Esophagus muscularis mucosa (tissue), 3 donors: Measurements from ENCODE around the gene RUNX1.

Experiments used
- POLR2A ChIP-seq: fragments of 450-650 bp; IDR thresholded peaks from one replicate; pipeline ENCODE4 v1.6.1; 2017; ENCODE audit warnings: antibody characterized with exemption, moderate library complexity, mild to moderate bottlenecking, low read depth
- POLR2AphosphoS5 ChIP-seq, 2 donors: sonication (generic); formaldehyde crosslinking; IDR thresholded peaks; one replicate each; pipeline ENCODE4 v1.6.1; 2017; ENCODE audit warnings: antibody characterized with exemption in 2 of 2
- TF ChIP-seq, protein P1 (sequence below), 3 experiments: fragments of 200-600 bp in 2 of 3; fragments of 450-650 bp in 1 of 3; sonication (generic) in 2 of 3; IDR thresholded peaks; one replicate each; pipeline ENCODE4 v1.5.1; 2017 to 2019; ENCODE audit warnings: antibody characterized with exemption in 3 of 3, mild to moderate bottlenecking in 2 of 3, moderate library complexity in 1 of 3

GRCh38 chr21:34965200-34966174 lies 83.6 kb downstream of the RUNX1 start:
- TF ChIP-seq, protein P1, sequence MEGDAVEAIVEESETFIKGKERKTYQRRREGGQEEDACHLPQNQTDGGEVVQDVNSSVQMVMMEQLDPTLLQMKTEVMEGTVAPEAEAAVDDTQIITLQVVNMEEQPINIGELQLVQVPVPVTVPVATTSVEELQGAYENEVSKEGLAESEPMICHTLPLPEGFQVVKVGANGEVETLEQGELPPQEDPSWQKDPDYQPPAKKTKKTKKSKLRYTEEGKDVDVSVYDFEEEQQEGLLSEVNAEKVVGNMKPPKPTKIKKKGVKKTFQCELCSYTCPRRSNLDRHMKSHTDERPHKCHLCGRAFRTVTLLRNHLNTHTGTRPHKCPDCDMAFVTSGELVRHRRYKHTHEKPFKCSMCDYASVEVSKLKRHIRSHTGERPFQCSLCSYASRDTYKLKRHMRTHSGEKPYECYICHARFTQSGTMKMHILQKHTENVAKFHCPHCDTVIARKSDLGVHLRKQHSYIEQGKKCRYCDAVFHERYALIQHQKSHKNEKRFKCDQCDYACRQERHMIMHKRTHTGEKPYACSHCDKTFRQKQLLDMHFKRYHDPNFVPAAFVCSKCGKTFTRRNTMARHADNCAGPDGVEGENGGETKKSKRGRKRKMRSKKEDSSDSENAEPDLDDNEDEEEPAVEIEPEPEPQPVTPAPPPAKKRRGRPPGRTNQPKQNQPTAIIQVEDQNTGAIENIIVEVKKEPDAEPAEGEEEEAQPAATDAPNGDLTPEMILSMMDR (IDR thresholded peaks at IDR 0.05) = no peak
- TF ChIP-seq POLR2A (no peak), POLR2AphosphoS5 (IDR thresholded peaks at IDR 0.05) (no peak)
